ENCODE measurements around the gene NPFFR2. TPM values are rescaled to one million over a fixed set of nuclear protein-coding genes. Genes with fewer than 3 reads are reported as not detected.

The NPFFR2 gene
- total and polyA plus RNA-seq, 8 donors = not detected

GRCh38 chr4:72006586-72006985 lies 25.2 kb upstream of the NPFFR2 start:
- Histone ChIP-seq H3K36me3 (no peaks in the 10 kb centered on the region), H3K4me1 (no peaks in the 10 kb centered on the region), H3K4me3 (no peak overlapping the region), H3K9me3 (no peaks in the 10 kb centered on the region), H3K27me3 (no peaks in the 10 kb centered on the region), H3K27ac (no peak overlapping the region)
- DNase-seq (no peak), ATAC-seq (no peak)
- no peak for TF ChIP-seq CTCF (IDR thresholded peaks at IDR 0.05)
- intact Hi-C loops (cut with DNase I) = no loop called here

- H3K9me3 ChIP-seq = no peaks in the 10 kb centered on the region
Measured at GRCh38 chr4:72011906-72012305, 19.9 kb upstream of the NPFFR2 start.

GRCh38 chr4:72016011-72016410 lies 15.8 kb upstream of the NPFFR2 start:
- no peaks in the 10 kb centered on the region for H3K27me3 ChIP-seq
- H3K4me3 ChIP-seq = no peak overlapping the region
- H3K36me3 ChIP-seq = no peaks in the 10 kb centered on the region
- H3K9me3 ChIP-seq = no peaks in the 10 kb centered on the region
- H3K4me1 ChIP-seq = no peaks in the 10 kb centered on the region
- TF ChIP-seq CTCF (IDR thresholded peaks at IDR 0.05) = no peak
- no peak overlapping the region for H3K27ac ChIP-seq
- intact Hi-C loops (cut with DNase I) = no loop called here
- DNase-seq (no peak), ATAC-seq (no peak)

More at GRCh38 chr4:72011906-72012305, 19.9 kb upstream of the NPFFR2 start:
- ATAC-seq (no peak), DNase-seq (no peak)
- TF ChIP-seq CTCF (IDR thresholded peaks at IDR 0.05) = no peak
- no peaks in the 10 kb centered on the region for H3K27me3 ChIP-seq
- H3K4me1 ChIP-seq = no peaks in the 10 kb centered on the region
- H3K4me3 ChIP-seq = no peak overlapping the region
- no peak overlapping the region for H3K27ac ChIP-seq
- H3K36me3 ChIP-seq = no peaks in the 10 kb centered on the region
- intact Hi-C loops (cut with DNase I) = no loop called here

GRCh38 chr4:72019688-72020087 lies 12.1 kb upstream of the NPFFR2 start:
- Histone ChIP-seq H3K4me3 (no peak overlapping the region), H3K36me3 (no peaks in the 10 kb centered on the region), H3K27me3 (no peaks in the 10 kb centered on the region), H3K4me1 (no peaks in the 10 kb centered on the region), H3K27ac (no peak overlapping the region), H3K9me3 (no peaks in the 10 kb centered on the region)
- TF ChIP-seq CTCF (IDR thresholded peaks at IDR 0.05) = no peak
- no peak for DNase-seq
- no peak for ATAC-seq
- intact Hi-C loops (cut with DNase I) = no loop called here

GRCh38 chr4:72022553-72022952 lies 9.2 kb upstream of the NPFFR2 start:
- H3K4me3 ChIP-seq = no peak overlapping the region
- intact Hi-C loops (cut with DNase I) = no loop called here
- no peak for TF ChIP-seq CTCF (IDR thresholded peaks at IDR 0.05)
- no peaks in the 10 kb centered on the region for H3K36me3 ChIP-seq
- no peaks in the 10 kb centered on the region for H3K4me1 ChIP-seq
- ATAC-seq = no peak
- H3K27ac ChIP-seq = no peak overlapping the region
- H3K27me3 ChIP-seq = no peaks in the 10 kb centered on the region
- H3K9me3 ChIP-seq = no peaks in the 10 kb centered on the region
- DNase-seq = no peak
